CD14-positive monocyte (primary cell): Measurements from ENCODE around the gene KCNG2. TPM values are rescaled to one million over a fixed set of nuclear protein-coding genes. Genes with fewer than 3 reads are reported as not detected.
"Not testable (repeated sequence)": the region's sequence is repeated elsewhere in the genome, so short reads cannot be mapped to it uniquely, and the experiment has no call there.

Experiments
- DNase-seq, 3 donors: peaks; one replicate each; pipeline ENCODE4 v3.0.0-alpha.2; 2011 to 2022
- H2AFZ ChIP-seq: 2 replicates; pipeline ENCODE4 v1.6.0; 2012; ENCODE audit warnings: mild to moderate bottlenecking, low read depth, low read length, inconsistent platforms; ENCODE audit not compliant: insufficient read depth, poor library complexity, severe bottlenecking
- H3K27ac ChIP-seq, 2 donors: 1 replicate in 1 of 2; 2 replicates in 1 of 2; pipeline ENCODE4 v1.5.1; 2012 to 2013; ENCODE audit warnings: low read length in 2 of 2, control low read depth in 1 of 2, inconsistent platforms in 1 of 2, low read depth in 1 of 2, mild to moderate bottlenecking in 1 of 2
- H3K27me3 ChIP-seq, 2 donors: one replicate each; pipeline versions ENCODE4 v1.6.0 to v1.6.1; 2011 to 2013; ENCODE audit warnings: low read length in 2 of 2; ENCODE audit not compliant: control insufficient read depth in 2 of 2, insufficient read depth in 2 of 2
- H3K36me3 ChIP-seq, 2 donors: replicated peaks in 1 of 2; 1 replicate in 1 of 2; 2 replicates in 1 of 2; pipeline versions ENCODE4 v1.5.1 to v1.6.1; 2012 to 2013; ENCODE audit warnings: low read length in 2 of 2, control low read depth in 1 of 2, inconsistent platforms in 1 of 2, mild to moderate bottlenecking in 1 of 2; ENCODE audit not compliant: insufficient read depth in 2 of 2, control insufficient read depth in 1 of 2
- H3K4me1 ChIP-seq, 2 donors: 1 replicate in 1 of 2; 2 replicates in 1 of 2; pipeline versions ENCODE4 v1.5.1 to v1.6.1; 2012 to 2013; ENCODE audit warnings: low read length in 2 of 2, control low read depth in 1 of 2, inconsistent platforms in 1 of 2, mild to moderate bottlenecking in 1 of 2, moderate library complexity in 1 of 2; ENCODE audit not compliant: insufficient read depth in 2 of 2, control insufficient read depth in 1 of 2
- H3K4me2 ChIP-seq: replicated peaks from 2 replicates; pipeline ENCODE3; 2012; ENCODE audit warnings: low read length, moderate library complexity, mild to moderate bottlenecking; ENCODE audit not compliant: poor library complexity, severe bottlenecking; ENCODE audit errors: extremely low read depth
- H3K4me3 ChIP-seq, 3 experiments: fragments of 200-600 bp in 1 of 3; sonication (generic) in 1 of 3; replicated peaks in 1 of 3; 1 replicate in 2 of 3; 2 replicates in 1 of 3; pipeline ENCODE4 v1.5.1; 2011 to 2013; ENCODE audit warnings: low read length in 3 of 3, mild to moderate bottlenecking in 3 of 3, control low read depth in 2 of 3, low read depth in 2 of 3, inconsistent platforms in 1 of 3, moderate library complexity in 1 of 3
- H3K79me2 ChIP-seq: 2 replicates; pipeline ENCODE4 v1.6.0; 2012; ENCODE audit warnings: mild to moderate bottlenecking, control low read depth, inconsistent platforms, low read length, moderate library complexity; ENCODE audit not compliant: insufficient read depth
- H3K9ac ChIP-seq: 2 replicates; pipeline ENCODE4 v1.6.0; 2017; ENCODE audit warnings: low read length, mild to moderate bottlenecking; ENCODE audit not compliant: insufficient read depth, poor library complexity, severe bottlenecking
- H3K9me3 ChIP-seq, 2 donors: replicated peaks in 1 of 2; 1 replicate in 1 of 2; 2 replicates in 1 of 2; pipeline versions ENCODE4 v1.5.1 to v1.6.1; 2012 to 2013; ENCODE audit warnings: low read length in 2 of 2, control low read depth in 1 of 2; ENCODE audit not compliant: control insufficient read depth in 1 of 2, insufficient read depth in 1 of 2
- H4K20me1 ChIP-seq: 2 replicates; pipeline ENCODE4 v1.6.0; 2012; ENCODE audit warnings: mild to moderate bottlenecking, low read length, control low read depth, moderate library complexity; ENCODE audit not compliant: insufficient read depth
- H3K27ac Mint-ChIP-seq, 7 donors: one replicate each; pipeline ENCODE4 v1.8.0; 2020; ENCODE audit warnings: mild to moderate bottlenecking in 7 of 7, mixed read lengths in 7 of 7, moderate library complexity in 6 of 7, inconsistent platforms in 2 of 7
- H3K27me3 Mint-ChIP-seq, 3 donors: one replicate each; pipeline ENCODE4 v1.8.0; 2021 to 2022; ENCODE audit warnings: low read depth in 3 of 3, mild to moderate bottlenecking in 3 of 3, mixed read lengths in 3 of 3, moderate library complexity in 3 of 3, inconsistent platforms in 1 of 3
- H3K36me3 Mint-ChIP-seq, 2 donors: one replicate each; pipeline ENCODE4 v1.8.0; 2020; ENCODE audit warnings: mixed read lengths in 2 of 2, inconsistent platforms in 1 of 2, mild to moderate bottlenecking in 1 of 2
- H3K4me1 Mint-ChIP-seq: one replicate; pipeline ENCODE4 v1.8.0; 2020; ENCODE audit warnings: mild to moderate bottlenecking, mixed read lengths
- H3K4me3 Mint-ChIP-seq, 2 donors: one replicate each; pipeline ENCODE4 v1.8.0; 2020; ENCODE audit warnings: mild to moderate bottlenecking in 2 of 2, mixed read lengths in 2 of 2, moderate library complexity in 1 of 2
- H3K9me3 Mint-ChIP-seq, 7 donors: one replicate each; pipeline ENCODE4 v1.8.0; 2020 to 2022; ENCODE audit warnings: mixed read lengths in 7 of 7, mild to moderate bottlenecking in 6 of 7, moderate library complexity in 6 of 7, inconsistent platforms in 2 of 7
- WGBS: methylation state at CpG from one replicate; pipeline ENCODE4 v1.1.5; 2013; ENCODE audit warnings: missing lambda C conversion rate; ENCODE audit not compliant: insufficient coverage; 5-methylcytosine and 5-hydroxymethylcytosine counted together
- intact Hi-C, 2 donors: fragments of 100-400 bp; cut with micrococcal nuclease; formaldehyde crosslinking; loops; one replicate each; pipeline versions ENCODE4 v1.15.0 to v1.15.1; 2023
- polyA plus RNA-seq, 3 donors: library from polyadenylated mRNA; depleted of rRNA in 1 of 3; unstranded in 2 of 3; stranded (reverse) in 1 of 3; fragments of 300-500 nt in 2 of 3; fragments of >200 nt in 1 of 3; fragmentation: Illumina TruSeq in 2 of 3; gene quantifications; 1 replicate in 2 of 3; 2 replicates in 1 of 3; pipeline ENCODE4 v1.2.3, GENCODE V29; 2012 to 2021
- TF ChIP-seq, protein P1 (sequence below): fragments of 200-600 bp; IDR thresholded peaks from one replicate; pipeline ENCODE4 v1.8.0; 2022; ENCODE audit warnings: antibody characterized with exemption, mild to moderate bottlenecking

Gene KCNG2
- polyA plus RNA-seq, 3 donors = 0.04 TPM; not detected in 2

DNA sequence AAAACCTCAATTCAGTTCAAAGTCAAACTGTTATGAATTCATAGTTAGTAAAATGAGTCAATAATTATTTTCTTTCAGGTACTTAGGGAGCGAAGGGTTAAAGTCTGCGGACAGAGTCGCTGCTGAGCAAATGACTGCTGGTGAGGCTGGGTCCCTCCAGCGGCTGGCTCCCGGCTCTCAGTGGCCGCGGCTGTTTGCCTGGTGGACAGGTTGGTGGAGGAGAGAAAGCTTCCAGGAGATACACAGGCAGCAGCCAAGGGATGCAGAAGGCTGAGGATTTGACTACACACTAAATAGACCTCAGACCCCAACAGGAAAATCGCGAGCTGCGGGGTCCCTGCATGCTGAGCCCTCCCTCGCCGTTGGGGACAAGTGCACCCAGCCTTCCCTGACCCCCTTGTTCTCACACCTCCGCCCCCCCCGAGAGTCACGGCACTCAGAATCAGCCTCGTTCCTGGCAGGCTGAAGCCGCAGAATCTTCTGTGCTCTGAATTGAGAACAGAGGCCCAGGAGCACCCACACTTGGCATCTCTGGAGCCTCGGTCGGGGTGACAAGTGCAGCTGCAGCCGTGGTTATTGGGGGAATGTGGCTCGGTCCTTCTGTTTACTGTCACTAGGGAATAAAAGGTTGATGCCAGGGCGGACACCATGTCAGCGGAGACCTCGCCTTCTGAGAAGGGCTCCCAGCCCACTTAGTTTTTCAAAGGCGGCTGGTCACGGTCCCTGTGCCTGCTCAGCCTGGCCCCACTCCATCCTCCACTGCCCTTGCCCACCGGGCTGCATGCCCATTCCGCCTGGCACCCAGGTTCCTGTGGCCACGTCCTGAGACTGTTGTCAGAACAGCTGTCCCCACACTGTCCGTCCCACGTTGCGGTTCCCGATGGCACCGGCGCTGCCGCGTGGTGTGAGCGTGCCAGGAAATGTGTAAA is 79.7 kb downstream of the KCNG2 start:
- H4K20me1 ChIP-seq = no peaks in the 10 kb centered on the region
- no peaks in the 10 kb centered on the region for H3K27me3 ChIP-seq
- H3K27me3 Mint-ChIP-seq = peaks cover 1 to 3% (median 2%) of the 10 kb centered on the region in 3 donors
- TF ChIP-seq, protein P1, sequence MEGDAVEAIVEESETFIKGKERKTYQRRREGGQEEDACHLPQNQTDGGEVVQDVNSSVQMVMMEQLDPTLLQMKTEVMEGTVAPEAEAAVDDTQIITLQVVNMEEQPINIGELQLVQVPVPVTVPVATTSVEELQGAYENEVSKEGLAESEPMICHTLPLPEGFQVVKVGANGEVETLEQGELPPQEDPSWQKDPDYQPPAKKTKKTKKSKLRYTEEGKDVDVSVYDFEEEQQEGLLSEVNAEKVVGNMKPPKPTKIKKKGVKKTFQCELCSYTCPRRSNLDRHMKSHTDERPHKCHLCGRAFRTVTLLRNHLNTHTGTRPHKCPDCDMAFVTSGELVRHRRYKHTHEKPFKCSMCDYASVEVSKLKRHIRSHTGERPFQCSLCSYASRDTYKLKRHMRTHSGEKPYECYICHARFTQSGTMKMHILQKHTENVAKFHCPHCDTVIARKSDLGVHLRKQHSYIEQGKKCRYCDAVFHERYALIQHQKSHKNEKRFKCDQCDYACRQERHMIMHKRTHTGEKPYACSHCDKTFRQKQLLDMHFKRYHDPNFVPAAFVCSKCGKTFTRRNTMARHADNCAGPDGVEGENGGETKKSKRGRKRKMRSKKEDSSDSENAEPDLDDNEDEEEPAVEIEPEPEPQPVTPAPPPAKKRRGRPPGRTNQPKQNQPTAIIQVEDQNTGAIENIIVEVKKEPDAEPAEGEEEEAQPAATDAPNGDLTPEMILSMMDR = no peak
- no peaks in the 10 kb centered on the region for H3K36me3 ChIP-seq
- H3K4me1 ChIP-seq = no peaks in the 10 kb centered on the region
- peaks cover 10 to 31% (median 22%) of the 10 kb centered on the region in 7 donors for H3K9me3 Mint-ChIP-seq
- H3K27ac ChIP-seq = no peak overlapping the region
- no peaks in the 10 kb centered on the region for H3K36me3 Mint-ChIP-seq
- peaks cover 4% of the 10 kb centered on the region for H3K4me1 Mint-ChIP-seq
- H3K4me3 Mint-ChIP-seq = no peak overlapping the region
- intact Hi-C loops = no loop called here
- no peak overlapping the region for H3K9ac ChIP-seq
- DNase-seq = no peak
- H3K27ac Mint-ChIP-seq = no peak overlapping the region
- peaks cover 11 to 29% of the 10 kb centered on the region in 2 donors for H3K9me3 ChIP-seq
- H2AFZ ChIP-seq = no peak overlapping the region
- WGBS = 75% methylated on average over 24 of the region's 38 CpGs
- H3K4me2 ChIP-seq = no peak overlapping the region
- no peak overlapping the region for H3K4me3 ChIP-seq
- no peaks in the 10 kb centered on the region for H3K79me2 ChIP-seq

DNA sequence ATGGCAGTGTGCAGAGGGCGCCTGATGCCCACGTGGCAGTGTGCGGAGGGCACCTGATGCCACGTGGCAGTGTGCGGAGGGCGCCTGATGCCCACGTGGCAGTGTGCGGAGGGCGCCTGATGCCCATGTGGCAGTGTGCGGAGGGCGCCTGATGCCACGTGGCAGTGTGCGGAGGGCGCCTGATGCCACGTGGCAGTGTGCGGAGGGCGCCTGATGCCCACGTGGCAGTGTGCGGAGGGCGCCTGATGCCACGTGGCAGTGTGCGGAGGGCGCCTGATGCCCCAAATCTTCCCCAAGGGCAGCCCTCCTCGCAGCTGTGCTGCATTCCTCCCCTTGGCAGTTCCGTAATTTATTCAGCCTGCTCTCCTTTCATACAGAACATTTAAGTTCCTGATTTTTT is 80.5 kb downstream of the KCNG2 start:
- H3K9me3 Mint-ChIP-seq = peaks cover 14 to 37% (median 29%) of the 10 kb centered on the region in 7 donors
- H3K27ac ChIP-seq, DNase-seq, H3K27ac Mint-ChIP-seq, H4K20me1 ChIP-seq, H3K36me3 Mint-ChIP-seq, H3K27me3 ChIP-seq, H3K4me1 ChIP-seq, H3K4me1 Mint-ChIP-seq, H3K27me3 Mint-ChIP-seq, H2AFZ ChIP-seq, H3K79me2 ChIP-seq, H3K9ac ChIP-seq, H3K4me3 Mint-ChIP-seq, H3K36me3 ChIP-seq, H3K4me2 ChIP-seq, intact Hi-C loops, H3K4me3 ChIP-seq: not testable (repeated sequence)
- WGBS = 96% methylated on average over 20 of the region's 25 CpGs
- peaks cover 17 to 36% of the 10 kb centered on the region in 2 donors for H3K9me3 ChIP-seq
